Stimulated activated CD4-positive, alpha-beta T cell treated with anti-CD3 and anti-CD28 coated beads, TNF-alpha, amount 100 ng/mL, for 1 hour (primary cell): ENCODE measurements around the gene SLC43A2.
"Not testable (repeated sequence)": the region's sequence is repeated elsewhere in the genome, so short reads cannot be mapped to it uniquely, and the experiment has no call there.

Source experiments
- DNase-seq, 3 donors: peaks; one replicate each; pipeline ENCODE4 v3.0.0-alpha.2; 2020; ENCODE audit warnings: low read depth in 3 of 3, low spot score in 1 of 3

The SLC43A2 gene

DNA sequence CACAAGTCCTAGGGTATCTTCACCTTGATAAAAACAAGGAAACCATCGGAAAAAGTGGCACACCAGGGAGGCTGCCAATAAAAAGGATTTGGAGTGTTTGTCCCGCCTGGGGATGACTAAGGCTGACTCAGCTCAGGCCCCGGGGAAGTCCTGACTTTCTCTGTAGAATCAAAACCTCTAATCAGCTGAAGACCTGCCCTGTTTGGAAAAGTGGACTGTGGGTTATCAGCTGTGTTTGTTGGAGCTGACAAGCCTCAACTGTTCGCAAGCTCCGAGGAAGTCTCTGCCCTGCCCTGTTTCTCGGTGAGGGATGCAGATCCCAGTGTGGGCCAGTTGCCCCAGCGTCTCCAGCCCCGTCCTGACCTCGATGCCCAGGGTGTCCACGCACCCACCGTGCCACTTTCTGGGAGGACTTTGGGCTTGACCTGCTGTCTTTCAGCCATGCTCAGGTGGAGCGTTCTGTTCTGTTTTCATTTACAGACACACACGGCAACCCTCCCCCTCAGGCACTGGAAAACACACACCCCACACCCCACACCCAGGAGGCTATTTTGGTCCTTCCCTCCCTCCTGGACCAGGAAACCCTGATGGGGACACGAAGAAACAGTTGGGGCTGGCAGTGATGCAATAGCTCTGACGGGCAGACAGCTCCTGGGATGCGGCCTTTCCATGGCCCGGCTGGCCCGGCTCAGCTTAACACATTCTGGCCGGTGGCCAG is 38.4 kb downstream of the SLC43A2 start:
- no peak for DNase-seq

GRCh38 chr17:1588821-1589585 is 39.6 kb downstream of the SLC43A2 start:
- DNase-seq, result no peak

DNA sequence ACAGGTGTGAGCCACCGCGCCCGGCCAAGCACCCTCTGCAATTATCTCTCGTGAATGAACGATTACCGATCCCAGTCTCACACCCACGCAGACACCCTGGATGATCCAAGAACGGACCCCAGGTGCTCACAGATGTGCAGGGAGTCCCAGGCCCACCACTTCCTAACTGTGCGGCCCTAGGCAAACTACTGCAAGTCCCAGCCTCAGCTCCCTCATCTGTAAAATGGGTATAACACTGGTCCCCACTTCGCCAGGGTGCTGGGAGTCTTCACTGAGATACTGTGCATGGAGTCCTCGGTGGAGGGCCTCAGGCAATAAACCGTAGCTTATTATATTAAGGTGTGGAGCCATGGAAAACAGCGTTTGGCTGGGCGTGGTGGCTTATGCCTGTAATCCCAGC is 44.5 kb downstream of the SLC43A2 start:
- no peak for DNase-seq

- DNase-seq, result no peak
Measured at GRCh38 chr17:1583556-1583955, 45.1 kb downstream of the SLC43A2 start.

- no peak for DNase-seq
Measured at GRCh38 chr17:1582374-1582773, 46.3 kb downstream of the SLC43A2 start.

DNA sequence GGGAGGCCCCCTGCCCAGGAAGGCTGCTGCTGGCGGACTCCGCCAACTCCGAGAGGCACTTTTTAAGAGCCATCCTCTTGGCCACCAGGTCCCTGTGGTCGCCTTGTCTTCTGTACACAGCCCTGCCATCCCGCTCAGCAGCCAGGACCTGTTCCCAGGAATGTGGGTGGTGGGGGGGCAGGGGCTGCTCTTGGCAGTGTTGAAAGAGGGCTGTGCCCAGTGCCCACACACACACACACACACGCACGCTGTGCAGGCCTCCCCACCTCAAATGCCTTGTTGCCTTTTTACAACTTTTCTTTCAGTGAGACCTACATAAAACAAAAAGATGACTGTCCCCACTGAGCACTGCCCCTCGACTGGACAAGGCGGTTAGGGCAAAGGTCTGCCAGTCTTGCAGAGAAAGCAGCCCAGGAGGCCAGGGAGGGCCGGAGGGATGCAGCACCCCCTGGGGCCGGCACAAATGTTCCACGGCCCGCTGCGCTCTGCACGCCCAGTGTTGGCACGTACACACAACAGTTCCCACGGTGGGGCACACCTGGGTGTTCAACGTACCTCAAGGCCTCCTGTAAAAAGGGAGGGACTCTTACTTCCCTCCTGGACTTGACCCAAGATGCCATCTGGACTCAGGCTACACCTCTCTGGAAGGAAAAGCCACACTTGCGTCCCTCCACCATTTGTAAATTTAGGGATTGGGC is 47.5 kb downstream of the SLC43A2 start:
- DNase-seq, result no peak

DNA sequence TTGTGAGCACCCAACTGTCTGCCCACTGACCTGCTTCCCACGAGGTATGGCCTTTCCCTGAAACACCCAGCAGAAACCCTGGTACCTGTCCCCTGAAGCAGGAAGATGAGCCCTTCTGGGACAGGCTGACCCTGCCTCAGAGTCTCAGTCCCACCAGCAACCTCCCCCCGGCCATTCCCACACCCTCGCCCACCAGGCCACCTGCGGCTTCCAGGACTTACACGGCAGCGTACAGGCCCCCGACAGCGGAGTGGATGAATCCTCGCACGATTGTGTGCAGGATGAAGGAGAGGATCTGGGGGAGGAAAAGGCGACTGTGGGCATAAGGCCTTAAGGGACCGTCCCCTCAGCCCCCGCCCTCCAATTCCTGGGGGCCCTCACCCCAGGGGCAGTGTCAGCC is 50.6 kb downstream of the SLC43A2 start:
- no peak for DNase-seq

DNA sequence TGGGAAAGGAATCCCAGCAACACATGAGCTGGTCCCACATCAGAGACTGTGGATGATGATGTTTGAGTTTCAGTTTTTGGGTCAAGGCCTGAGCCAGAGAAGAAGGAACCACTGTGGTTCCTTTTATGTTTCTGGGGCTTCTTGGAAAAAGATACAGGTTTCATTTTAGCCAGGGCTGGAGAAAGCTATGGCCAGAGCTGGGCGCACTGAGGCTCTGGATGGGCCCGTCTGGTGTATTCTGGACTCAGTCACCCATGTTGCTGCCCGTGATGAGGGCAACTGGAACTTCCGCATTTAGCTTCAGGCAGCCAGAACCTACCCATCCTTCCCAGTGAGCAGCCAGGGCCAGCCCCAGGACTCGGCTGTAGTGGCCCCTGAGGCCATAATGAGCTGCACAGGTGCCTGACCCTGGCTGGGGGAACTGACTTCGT is 51.0 kb downstream of the SLC43A2 start:
- no peak for DNase-seq

GRCh38 chr17:1577182-1577581 is 51.5 kb downstream of the SLC43A2 start:
- DNase-seq, result no peak

DNA sequence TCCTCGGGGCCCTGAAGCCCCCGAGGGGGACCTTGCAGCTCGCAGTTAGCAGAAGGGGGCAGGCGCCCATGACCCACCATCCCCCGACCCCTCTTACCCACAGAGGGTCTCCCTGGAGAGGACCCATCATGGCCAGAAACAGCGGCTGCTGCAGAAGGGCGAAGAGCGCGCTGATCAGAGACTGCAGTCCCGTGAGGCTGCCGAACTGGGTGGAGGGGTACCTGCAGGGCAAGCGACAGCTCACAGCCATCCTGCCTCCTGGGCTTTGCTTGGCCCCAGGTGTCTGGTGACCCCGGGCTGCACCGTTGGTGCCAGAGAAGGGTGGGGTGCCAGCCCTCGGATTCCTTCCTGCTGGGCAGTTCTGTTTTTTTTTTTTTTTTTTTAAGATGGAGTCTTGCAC is 52.1 kb downstream of the SLC43A2 start:
- no peak for DNase-seq

GRCh38 chr17:1574697-1575471 is 53.8 kb downstream of the SLC43A2 start:
- no peak for DNase-seq

GRCh38 chr17:1573932-1574696 is 54.5 kb downstream of the SLC43A2 start:
- DNase-seq, result peak in 1 of 3 donors; percentile 57

GRCh38 chr17:1572646-1573045 is 56.0 kb downstream of the SLC43A2 start:
- not testable (repeated sequence) for DNase-seq

GRCh38 chr17:1571341-1571704 is 57.3 kb downstream of the SLC43A2 start:
- DNase-seq, result no peak

DNA sequence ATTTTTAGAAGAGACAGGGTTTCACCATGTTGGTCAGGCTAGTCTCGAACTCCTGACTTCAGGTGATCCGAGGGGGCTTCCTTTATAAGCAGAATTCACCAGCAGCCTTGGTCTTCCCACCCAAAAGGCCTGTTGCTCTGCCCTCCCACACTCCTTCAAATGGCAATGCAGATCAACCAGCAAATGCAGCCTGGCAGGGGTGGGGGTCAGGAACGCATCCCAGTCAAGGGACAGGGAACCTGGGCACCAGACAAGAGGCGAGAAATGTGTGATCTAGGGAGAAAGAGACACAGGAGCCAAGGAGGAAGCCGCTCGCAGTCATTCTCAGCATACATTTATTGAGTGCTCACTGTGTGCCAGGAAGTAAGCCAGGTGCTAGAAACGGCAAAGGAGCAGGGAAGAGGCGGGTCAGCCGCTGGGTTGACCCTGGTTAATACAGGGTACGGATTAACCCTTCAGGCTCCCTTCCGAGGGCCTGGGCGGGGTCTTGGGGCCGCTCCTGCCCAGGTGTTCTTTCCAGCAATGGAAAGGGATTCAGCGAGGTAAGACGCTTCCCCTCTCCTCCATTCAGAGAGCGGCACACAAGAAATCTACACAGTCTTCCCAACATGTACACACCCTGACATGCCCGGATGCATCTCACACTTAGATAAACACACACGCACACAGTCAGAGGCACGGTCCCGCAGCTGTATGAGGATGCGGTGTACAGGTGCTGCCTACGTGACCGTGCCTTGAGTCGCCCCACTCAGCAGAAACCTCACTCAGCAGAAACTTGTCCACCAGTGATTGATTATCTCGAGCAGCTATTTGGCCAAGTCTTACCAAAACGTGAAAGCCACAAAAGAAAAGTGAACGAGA is 59.5 kb downstream of the SLC43A2 start:
- no peak for DNase-seq

DNA sequence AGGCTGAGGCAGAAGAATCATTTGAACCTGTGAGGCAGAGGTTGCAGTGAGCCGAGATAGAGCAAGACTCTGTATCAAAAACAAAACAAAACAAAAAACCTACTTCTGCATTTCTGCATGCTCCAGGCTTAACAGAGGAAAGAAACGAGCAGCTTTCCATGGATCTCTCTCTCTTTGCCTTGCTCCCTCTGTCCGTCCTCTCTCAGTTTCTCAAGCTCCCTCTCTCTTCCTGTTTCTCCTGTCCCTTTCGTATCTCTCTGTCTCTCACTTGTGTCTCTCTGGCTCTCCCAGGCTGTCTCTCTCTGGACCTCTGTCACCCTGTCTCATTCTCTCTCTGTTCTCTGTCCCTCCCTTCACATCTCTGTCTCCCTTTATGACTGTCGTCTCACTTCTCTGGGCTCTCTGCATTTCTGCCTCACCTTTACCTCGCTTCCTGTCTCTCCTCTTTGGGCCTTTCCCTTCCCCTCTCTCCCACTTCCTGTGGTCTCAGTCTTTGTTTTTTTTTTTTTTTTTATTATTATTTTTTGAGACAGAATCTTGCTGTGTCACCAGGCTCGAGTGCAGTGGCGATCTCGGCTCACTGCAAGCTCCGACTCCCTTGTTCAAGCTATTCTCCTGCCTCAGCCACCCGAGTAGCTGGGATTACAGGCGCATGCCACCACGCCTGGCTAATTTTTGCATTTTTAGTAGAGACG is 62.0 kb downstream of the SLC43A2 start:
- no peak for DNase-seq

DNA sequence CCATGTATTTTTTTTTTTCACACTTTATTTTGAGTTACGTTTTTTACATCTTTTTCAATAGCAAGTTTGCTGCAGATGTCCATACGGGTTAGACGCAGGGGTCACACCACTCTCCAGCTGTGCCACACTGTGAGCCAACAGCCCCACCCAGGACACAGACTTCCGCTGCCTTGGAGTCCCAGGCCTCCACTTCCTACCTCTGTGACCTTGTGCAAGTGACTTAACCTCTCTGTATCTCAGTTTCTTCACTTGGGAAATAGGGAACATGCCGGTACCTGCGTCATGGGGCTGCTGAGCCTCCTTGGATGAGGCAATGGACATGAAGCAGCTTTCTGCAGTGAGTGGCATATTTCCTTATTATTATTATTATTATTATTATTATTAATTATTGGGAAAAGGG is 62.8 kb downstream of the SLC43A2 start:
- no peak for DNase-seq

- no peak for DNase-seq
Measured at GRCh38 chr17:1563786-1564613, 64.6 kb downstream of the SLC43A2 start.
